Measurements from ENCODE around the gene HCK.

- no peak for TF ChIP-seq CTCF (IDR thresholded peaks at IDR 0.05; ENCODE audit: insufficient read depth, low read length, poor library complexity, severe bottlenecking)
- TF ChIP-seq EZH2phosphoT487 (conservative IDR thresholded peaks at IDR 0.05; ENCODE audit: low read length) = no peak
These were observed 337 bp upstream of the HCK start for GRCh38 chr20:32051720-32052089.
